NCI-H82 (cell line): ENCODE results near the gene TINCR.
"Not testable (repeated sequence)": the region's sequence is repeated elsewhere in the genome, so short reads cannot be mapped to it uniquely, and the experiment has no call there.

Experiments used
- DNase-seq: peaks from one replicate; lab custom pipeline; 2025; lab: John Stamatoyannopoulos, UW

Gene TINCR

DNA sequence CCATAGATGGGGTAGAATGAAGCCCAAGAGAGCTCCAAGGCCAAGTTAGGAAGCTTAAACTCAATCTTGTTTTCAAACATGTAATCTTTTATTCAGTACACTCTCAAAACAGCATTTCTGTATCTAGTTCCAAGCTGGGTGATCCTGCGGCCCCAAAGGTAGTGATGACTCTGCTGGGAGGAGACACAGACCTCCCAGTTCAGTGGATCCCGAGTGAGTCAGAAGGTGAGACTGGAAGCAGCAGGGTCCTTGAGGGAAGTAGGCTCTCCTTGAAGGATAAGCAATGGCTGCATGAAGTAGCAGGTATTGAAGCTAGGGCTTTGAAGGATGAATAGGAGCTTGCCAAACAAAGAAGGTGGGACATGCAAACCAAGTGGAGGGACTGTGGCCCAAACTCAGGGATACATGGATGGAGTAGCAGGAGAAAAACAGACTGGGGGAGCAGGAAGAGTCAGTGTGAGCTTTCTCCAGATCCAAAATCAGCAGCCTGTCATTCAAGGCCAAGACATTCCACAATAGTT is 9.6 kb downstream of the TINCR start:
- DNase-seq, result no peak

DNA sequence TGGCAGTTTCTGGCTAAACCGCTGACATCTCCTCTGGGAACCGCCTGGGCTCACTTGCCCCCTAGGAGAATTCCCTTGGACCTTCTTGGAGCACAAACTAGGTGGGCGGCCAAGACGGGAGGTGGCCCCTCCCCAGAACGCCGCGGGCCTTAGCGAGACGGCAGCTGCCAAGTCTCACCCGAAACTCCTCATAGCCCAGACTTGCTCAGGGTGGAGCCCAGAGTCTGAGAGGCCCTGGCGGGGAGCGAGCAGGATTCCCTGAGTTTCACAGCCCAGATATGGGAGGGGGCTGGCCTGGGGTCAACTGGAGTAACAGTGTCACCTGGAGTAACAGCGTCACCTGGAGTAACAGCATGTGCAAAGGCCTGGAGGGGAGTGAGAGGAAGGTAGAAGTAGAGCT is 10.1 kb downstream of the TINCR start:
- no peak for DNase-seq

DNA sequence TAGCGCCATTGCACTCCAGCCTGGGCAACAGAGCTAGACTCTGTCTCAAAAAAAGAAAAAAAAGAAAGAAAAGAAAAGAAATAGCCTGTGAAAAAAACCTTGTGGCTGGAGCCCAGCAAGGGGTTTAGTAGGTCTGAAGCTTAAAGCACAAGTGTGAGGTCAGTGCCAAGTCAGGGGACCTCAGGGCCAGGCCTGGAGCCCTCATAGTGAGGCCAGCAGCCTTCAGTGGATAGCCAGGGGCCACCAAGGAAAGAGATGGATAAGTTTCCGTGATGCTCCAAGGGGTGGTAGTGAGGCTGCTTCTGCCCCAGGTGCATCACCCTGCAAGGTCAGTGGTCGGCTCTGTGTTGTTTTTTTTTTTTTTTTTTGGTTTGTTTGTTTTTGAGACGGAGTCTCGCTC is 12.9 kb downstream of the TINCR start:
- DNase-seq, result no peak

DNA sequence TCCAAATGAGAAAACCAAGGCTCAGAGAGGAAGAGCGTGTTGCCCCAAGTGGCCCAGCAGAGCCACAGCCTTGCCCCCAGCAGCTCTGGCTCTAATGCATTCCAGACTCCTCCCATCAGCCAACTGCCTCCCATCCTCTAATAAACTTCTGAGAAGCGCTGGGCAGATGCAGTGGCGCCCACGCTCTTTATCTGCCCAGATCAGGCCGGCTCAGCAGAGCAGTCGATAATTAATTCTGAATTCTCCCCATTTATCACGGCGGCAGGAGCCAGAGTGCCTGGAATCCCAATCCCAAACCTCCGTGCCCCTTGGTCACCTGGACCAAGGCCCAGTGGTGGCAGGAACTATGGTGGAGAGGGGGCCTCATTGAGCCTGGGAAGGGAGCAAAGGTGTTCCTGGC is 13.9 kb downstream of the TINCR start:
- DNase-seq, result peak; percentile 32

DNA sequence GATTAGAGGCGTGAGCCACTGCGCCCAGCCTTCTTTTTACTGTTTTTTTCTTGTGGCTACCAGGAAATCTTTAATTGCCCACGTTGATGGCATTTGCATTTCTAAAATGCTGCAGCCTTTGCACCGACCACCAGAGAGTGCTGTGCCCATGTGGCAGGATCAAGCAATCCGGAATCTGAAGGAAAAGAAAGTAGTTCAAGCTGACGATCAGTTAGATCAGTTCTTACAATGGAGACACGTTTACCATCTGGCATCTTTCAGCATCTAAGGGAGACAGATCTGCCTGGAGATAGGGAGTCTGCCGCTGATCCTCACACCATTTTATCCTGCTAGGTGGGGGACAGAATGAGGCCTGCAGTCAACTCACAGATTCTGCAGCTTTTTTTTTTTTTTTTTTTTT is 19.9 kb downstream of the TINCR start:
- peak; percentile 75 for DNase-seq

DNA sequence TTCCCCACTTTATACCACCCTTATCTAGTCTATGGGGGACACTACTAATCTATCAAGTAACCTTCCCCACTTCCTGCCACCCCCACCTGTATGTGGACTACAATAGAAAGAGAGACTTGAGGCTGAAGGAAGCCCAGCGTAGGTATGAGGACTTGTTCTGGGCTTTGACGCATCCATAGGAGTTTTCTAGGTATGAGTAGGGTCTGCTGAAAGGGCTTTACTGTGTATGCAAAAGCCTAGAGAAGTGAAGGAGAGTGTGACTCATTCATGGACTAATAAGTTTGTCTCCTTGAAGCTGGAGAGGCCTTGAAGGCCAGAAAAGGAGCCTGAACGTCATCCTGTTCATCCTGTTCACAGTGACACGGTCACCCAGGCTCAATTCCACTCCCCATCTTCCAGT is 21.8 kb downstream of the TINCR start:
- DNase-seq, result no peak

DNA sequence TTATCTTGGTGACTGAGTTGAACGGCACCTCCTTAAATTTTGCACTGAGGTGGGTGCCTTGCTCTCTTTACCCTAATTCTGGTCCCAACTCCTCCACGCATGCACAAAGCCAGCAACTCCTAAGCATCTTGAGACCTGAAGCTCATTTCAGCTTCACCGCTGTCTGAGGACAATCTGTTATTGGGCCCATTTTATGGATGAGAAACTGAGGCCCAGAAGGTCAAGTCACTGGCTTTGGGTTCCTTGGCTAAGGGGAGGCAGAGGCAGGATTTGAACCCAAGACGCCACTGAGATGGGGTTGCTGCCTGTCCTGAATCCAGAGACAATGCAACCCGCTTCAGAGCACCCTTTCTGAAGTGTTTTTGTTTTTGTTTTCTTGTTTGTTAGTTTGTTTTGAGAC is 22.7 kb downstream of the TINCR start:
- no peak for DNase-seq

DNA sequence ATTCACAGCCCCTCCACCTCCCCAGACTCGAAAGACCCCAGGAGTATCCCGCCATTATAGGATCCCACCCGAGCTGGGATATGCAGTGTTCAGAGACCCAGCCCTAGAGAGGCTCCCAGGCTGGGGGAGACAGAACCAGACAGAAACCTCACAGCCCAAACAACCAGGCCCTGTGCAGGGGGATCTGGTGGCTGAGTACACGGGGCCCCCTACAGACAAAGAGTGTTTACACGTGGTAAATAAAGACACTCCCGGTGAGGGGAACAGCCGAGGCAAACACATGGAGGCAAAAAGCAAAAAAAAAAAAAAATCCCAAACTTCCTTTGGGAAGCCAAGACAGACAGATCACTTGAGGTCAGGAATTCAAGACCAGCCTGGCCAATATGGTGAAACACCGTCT is 25.1 kb downstream of the TINCR start:
- no peak for DNase-seq

DNA sequence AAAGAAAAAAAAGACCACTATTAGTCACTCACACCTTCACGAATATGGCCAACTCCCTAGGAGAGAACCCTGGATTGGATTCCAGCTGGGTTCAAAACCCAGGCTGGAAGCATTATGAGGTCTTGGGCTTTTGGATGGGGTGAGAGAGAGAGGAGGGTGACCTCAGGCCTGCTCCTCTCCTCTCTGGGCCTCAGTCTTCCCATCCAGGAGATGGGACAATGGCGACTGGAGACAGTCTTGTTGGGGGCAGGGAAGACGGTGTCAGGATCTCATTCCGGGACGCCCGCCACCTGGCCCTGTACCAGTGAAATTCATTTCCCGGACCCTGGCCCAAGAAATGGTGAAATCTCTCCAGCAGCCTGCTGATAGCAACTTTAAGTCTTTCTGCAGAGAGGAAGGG is 26.3 kb downstream of the TINCR start:
- no peak for DNase-seq

DNA sequence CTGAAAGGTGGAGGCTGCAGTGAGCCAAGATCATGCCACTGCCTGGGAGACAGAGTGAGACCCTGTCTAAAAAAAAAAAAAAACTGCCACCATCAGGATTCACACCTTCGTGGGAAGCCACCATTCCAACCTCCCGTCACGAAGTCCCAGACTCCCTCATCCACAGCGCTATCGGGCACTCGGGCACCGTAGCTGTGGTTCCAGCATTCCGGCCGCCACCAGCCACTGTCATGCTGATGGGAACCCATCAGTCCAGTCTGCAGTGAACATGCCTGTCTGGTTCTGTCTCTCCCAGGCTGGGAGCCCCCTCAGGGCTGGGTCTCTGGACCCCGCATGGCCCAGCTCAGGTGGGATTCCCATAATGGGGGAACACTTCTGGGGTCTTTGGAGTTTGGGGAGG is 27.5 kb downstream of the TINCR start:
- DNase-seq, result no peak

DNA sequence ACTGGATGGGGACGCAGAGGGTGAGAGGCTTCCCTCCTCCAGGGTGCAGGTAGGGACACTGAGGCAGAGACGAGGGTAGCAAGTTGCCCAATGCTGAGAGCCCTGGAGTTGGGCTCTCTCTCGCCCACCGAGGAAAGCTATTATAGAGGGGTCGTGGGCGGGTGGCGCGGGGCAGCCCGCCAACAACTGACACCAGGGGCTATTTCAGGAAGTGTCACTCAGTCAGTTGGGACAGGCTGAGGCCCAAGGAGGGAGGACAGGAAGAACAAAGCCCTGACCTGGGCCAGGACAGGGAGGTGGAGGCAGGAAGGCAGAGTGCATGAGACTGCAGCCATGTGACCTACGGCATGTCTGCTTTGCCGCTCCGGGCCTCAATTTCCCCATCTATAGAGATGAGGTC is 29.9 kb downstream of the TINCR start:
- DNase-seq, result no peak

DNA sequence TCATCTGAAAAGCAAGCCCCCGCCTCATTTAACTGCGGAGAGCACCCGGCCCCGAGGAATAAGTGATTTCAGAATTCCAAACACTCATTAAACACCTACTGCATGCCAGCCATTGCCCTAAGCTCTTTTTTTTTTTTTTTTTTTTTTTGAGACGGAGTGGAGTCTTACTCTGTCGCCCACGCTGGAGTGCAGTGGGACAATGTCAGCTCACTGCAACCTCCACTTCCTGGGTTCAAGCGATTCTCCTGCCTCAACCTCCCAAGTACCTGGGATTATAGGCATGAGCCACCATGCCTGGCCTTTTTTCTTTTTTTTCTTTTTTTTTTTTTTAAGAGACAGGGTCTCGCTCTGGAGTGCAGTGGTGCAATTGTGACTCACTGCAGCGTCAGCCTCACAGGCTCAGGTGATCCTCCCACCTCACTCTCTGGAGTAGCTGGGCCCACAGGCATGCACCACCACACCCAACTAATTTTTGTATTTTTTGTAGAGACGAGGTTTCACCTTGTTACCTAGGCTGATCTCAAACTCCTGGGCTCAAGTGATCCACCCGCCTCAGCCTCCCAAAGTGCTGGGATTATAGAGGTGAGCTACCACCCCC is 30.7 kb downstream of the TINCR start:
- DNase-seq, result not testable (repeated sequence)

DNA sequence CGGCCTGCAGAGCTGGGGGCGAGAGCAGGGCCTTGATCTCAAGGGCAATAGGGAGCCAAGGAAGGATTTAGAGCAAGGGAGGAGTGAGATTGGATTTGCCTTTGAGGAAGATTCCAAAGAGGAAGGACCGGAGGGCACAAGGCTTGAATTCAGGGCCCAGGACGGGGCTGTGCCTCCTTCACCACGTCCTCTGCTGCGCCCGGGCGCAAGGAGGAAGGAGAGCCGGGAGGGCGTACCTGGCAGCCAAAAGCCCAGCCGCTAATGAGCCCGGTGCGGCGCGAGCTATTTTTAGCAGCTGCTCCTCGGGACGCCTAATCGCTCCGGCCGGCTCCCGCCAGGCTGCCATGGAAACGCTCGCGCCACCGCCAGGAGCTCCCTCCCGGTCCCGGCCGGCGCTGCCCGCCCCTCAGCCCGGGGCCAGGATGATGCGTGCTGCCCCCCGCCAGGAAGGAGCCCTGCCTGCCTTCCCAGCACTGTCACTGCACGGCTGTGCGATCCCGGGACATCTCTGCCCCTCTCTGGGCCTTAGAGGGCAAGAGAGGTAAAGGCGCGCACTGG is 31.3 kb downstream of the TINCR start:
- peak; percentile 34 for DNase-seq

DNA sequence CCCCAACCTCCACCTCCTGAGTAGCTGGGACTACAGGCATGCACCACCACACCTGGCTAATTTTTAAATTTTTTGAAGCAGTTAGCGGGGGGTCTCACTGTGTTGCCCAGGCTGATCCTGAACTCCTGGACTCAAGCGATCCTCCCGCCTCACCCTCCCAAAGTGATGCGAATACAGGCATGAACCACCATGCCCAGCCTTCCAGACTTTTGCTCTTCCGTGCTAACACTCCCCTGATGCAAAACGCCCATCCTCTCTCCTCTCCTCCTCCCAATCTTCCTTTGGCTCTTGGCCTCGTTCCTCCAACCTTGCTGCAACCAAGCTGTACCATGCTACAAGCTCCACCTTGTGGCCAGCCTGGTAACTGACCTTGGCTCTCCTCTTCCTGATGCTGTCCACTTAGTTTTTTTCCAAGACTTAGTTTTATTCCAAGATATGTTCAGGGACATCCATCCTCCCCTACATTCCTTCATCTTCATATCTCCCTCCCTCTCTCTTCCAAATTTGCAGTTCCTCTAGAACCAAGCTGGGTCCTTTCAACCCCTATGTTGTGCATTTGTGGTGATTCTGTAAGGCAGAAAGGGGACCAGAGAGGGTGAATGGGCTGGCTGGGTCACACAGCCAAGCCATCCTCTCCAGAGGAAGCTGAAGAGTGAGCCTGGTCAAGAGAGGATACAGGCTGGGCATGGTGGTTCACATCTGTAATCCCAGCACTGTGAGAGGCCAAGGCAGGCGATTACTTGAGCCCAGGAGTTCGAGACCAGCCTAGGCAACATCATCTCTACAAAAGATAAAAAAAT is 32.8 kb downstream of the TINCR start:
- DNase-seq, result no peak

DNA sequence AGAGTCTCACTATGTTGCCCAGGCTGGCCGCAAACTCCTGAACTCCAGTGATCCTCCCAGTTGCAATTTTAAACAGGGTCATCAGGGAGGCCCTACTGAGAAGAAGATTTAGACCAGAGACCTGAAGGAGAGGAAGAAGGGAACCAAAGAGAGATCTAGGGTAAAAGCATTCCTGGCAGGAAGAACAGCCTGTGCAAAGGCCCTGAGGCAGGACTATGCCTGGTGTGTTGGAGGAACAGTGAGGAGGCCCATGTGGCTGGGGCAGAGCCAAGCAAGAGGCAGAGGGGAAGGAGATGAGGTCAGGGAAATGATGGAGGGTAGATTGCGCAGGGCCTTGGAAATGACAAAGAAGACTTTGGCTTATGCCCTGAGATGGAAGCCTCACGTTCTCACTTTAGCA is 34.5 kb downstream of the TINCR start:
- DNase-seq, result no peak

DNA sequence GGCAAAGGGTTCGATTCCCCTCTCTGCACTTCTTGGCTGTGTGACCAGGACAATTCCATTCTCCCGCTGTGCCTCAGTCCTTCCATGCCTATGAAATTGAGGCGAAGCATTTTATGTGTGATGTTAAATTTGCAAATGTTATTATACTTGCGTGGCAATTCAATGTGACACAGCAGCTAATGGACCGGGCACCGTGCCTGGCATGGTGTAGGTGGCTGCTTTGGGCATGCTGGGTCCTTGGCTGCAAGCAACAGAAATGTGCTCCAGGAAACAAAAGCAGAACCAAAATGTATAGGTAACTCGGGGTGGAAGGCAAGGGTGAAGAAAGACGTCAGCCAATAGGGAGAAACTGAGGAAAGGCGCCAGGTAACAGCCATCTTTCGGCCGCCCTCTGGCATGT is 37.1 kb downstream of the TINCR start:
- no peak for DNase-seq

DNA sequence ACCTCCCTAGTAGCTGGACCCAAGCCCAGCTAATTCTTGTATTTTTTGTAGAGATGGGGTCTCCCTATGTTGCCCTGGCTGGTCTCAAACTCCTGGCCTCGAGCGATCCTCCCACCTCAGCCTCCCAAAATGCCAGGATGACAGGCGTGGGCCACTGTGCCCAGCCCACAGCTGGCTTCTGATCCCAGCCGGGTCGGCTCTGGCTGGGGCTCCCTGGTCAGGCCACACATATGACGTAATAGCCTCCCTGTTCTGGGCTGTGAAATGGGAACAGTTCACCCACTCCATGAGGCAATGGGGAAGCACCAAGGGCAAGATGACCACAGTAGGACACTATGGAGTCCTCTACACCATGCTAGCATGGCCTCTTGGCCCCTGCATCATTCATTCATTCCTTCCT is 41.1 kb downstream of the TINCR start:
- DNase-seq, result no peak

DNA sequence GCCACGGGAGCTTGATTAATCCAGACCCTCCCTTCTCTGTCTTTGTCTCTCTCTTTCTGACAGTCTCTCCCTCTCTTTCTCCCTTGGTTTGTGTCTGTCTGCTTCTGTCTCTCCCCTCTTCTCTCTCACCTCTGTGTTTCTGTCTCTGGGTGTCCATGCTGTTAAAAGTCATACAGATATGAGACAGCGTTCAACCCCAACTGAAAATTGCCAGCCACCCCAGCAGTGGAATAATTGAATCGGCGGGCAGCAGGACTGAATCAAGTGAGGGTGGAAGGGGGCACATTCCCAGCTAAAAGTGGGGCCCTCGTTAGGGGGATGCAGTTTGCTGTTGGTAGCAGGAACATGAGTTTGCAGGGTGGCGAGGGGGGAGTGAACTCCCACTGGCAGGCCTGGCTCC is 43.7 kb downstream of the TINCR start:
- DNase-seq, result no peak

DNA sequence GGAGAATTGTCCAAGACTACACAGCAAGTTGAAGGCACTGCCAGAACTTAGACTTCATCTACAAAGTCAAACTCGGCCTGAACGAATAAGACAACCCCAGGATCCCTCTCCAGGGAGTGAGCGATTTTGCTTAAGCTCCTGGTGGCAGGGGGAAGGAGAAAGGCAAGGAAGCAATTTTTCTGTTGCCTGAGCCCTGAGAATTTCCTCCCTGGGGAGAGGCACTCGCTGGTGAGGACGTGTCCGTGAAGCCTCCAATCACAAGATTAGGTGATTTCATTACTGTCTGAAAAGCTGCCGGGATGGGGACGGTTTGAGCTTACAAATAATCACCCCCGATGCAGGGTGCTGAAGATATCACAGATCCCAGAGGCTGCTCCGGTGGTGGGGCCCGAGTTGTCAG is 45.6 kb downstream of the TINCR start:
- DNase-seq, result no peak

DNA sequence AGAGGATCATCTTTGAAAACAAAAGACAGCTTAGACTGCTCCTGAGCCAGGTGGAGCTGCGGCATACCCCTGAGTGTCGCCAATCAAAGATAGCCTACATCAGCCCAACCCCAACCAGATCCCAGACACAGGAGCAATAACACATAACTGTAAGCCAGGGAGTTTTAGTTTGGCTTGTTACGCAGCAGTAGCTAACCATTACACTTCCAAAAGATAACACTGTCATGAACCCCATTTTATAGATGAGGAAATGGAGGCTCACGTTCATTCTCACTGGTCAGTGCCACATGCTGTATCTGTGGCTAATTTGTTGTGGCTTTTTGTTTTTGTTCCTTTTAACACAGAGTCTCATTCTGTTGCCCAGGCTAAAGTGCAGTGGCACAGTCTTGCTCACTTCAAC is 47.3 kb downstream of the TINCR start:
- no peak for DNase-seq

DNA sequence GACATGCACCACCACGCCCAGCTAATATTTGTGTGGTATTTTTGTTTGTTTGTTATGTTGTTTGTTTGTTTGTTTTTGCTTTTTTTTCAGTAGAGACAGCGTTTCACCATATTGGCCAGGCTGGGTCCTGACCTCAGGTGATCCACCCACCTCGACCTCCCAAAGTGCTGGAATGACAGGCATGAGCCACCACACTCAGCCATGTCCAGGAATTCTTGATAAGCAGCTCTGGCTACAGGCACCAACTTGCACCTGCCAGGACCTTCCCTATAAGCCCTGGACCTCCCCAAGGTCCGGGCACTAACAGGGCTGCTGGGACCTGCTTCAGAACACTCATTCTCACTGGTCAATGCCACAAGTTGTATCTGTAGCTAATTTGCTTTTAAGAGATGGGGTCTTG is 48.7 kb downstream of the TINCR start:
- DNase-seq, result no peak

DNA sequence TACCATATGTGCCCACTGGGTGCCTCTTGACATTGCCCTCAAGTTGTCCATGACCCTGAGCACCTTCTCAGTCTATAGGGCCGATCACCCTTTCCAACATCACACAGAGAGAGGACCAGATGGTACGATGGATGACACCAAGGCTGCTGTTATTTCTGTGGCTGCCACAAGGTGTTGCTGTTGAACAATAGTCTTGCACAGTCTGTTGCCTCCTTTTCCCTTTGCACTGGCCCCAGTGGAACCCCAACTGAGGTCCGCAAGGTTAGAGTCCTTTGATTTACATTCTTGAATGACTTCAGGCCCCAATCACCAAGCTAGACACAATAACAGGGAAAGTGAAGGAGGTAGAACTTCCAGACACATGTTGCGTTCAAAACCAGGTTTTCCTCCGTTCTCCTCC is 52.0 kb downstream of the TINCR start:
- DNase-seq, result no peak

DNA sequence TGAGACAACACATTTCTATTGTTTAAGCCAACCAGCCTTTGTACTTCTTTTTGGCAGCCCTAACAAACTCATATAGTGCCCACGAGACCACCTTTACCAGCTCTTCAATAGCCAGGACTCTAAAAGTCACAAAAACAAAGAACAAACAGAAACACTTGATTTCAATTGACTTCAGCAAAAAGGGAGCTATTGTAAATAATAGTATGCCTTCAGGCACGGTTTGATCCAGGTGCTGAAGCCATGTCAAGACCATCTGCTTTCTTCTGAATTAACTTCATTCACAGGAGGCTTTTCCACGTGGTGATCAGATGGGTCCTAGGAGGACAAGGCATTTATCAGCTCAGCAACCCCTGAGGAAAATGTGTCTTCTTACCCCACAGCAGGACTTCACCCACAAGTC is 53.8 kb downstream of the TINCR start:
- no peak for DNase-seq

DNA sequence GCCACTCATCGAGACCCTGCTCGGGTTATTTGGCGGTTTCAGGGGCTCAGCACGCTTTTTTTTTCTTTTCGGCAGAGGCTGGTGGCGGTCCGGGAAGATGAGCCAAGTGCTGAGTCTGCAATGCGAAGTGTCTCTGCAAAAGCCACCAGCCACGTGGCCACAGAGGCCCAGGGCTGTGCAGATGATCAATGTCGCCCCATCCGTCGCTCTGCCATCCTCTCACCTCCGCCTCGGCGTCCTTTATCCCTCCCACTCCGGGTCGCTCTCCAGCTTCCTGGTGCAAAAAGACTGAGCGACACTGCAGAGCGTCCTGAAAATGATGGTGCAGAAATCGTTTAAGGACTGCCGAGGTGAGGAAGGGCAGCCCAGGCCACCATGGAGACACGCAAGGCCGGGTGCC is 55.0 kb downstream of the TINCR start:
- no peak for DNase-seq
